ENCODE results near the gene KDM7A. TPM values are rescaled to one million over a fixed set of nuclear protein-coding genes. Genes with fewer than 3 reads are reported as not detected.

The KDM7A gene
- total RNA-seq, 2 experiments from 2014 or later, result 3.3 TPM

GRCh38 chr7:140219672-140220524, 43.1 kb upstream of the KDM7A start:
- Histone ChIP-seq H3K4me1 (ENCODE audit: insufficient read depth, low read length, poor library complexity, severe bottlenecking) (peaks cover 17% of the 10 kb centered on the region), H3K27ac (ENCODE audit: low read depth, low read length, poor library complexity, severe bottlenecking) (no peak overlapping the region), H3K79me2 (ENCODE audit: insufficient read depth, low read depth, low read length) (no peaks in the 10 kb centered on the region), H3K9me3 (ENCODE audit: low read length) (no peaks in the 10 kb centered on the region), H3K9me2 (ENCODE audit: insufficient read depth, low read length) (no peaks in the 10 kb centered on the region), H4K20me1 (ENCODE audit: insufficient read depth, low read length) (no peaks in the 10 kb centered on the region), H3K4me2 (ENCODE audit: low read length) (no peak overlapping the region), H2AFZ (ENCODE audit: low read length) (no peak overlapping the region), H3K36me3 (ENCODE audit: insufficient read depth, low read length) (no peaks in the 10 kb centered on the region), H3K4me3 (ENCODE audit: low read depth, low read length, poor library complexity, severe bottlenecking) (no peak overlapping the region)
- no peak for DNase-seq (ENCODE audit: low spot score)
- intact Hi-C loops (cut with micrococcal nuclease; ENCODE audit: unreplicated experiment), result no loop called here
- no peak for TF ChIP-seq EZH2phosphoT487 (IDR thresholded peaks at IDR 0.05; ENCODE audit: borderline replicate concordance, low read depth, low read length)
- TF ChIP-seq CTCF (conservative IDR thresholded peaks at IDR 0.05; ENCODE audit: low read length), result no peak
- ChIA-PET CTCF (ENCODE audit: unreplicated experiment) (interaction anchor here (0.6 kb wide), 1 partner anchor 103 kb away, joined by 4 read pairs; no protein-coding TSS in a partner anchor), POLR2A (no interaction called here)
- no TSS peak for BruUV-seq (replicated peaks)

- H3K36me3 ChIP-seq (ENCODE audit: insufficient read depth, low read length), result no peaks in the 10 kb centered on the region
- no peaks in the 10 kb centered on the region for H4K20me1 ChIP-seq (ENCODE audit: insufficient read depth, low read length)
- DNase-seq (ENCODE audit: low spot score), result no peak
- no peak for TF ChIP-seq EZH2phosphoT487 (IDR thresholded peaks at IDR 0.05; ENCODE audit: borderline replicate concordance, low read depth, low read length)
- TF ChIP-seq CTCF (conservative IDR thresholded peaks at IDR 0.05; ENCODE audit: low read length), result no peak
- H3K9me3 ChIP-seq (ENCODE audit: low read length), result no peaks in the 10 kb centered on the region
- H3K9me2 ChIP-seq (ENCODE audit: insufficient read depth, low read length), result no peaks in the 10 kb centered on the region
- H3K4me3 ChIP-seq (ENCODE audit: low read depth, low read length, poor library complexity, severe bottlenecking), result no peak overlapping the region
- intact Hi-C loops (cut with micrococcal nuclease; ENCODE audit: unreplicated experiment), result no loop called here
- ChIA-PET CTCF (ENCODE audit: unreplicated experiment) (no interaction called here), POLR2A (interaction anchor here (0.6 kb wide), 1 partner anchor 220 kb away, joined by 3 read pairs; no protein-coding TSS in a partner anchor)
- H3K4me1 ChIP-seq (ENCODE audit: insufficient read depth, low read length, poor library complexity, severe bottlenecking), result peaks cover 21% of the 10 kb centered on the region
- H2AFZ ChIP-seq (ENCODE audit: low read length), result no peak overlapping the region
- no peaks in the 10 kb centered on the region for H3K79me2 ChIP-seq (ENCODE audit: insufficient read depth, low read depth, low read length)
- BruUV-seq (replicated peaks), result no TSS peak
- H3K27ac ChIP-seq (ENCODE audit: low read depth, low read length, poor library complexity, severe bottlenecking), result no peak overlapping the region
- H3K4me2 ChIP-seq (ENCODE audit: low read length), result no peak overlapping the region
Observed at GRCh38 chr7:140218656-140219055, 41.9 kb upstream of the KDM7A start.

Measured in OCI-LY7 (cell line).